Nephron progenitor cell (in vitro differentiated cells): ENCODE results near the gene SCAF11.

ENCODE experiments used
- DNase-seq: peaks from one replicate; pipeline ENCODE4 v3.0.0; 2021
- H3K27ac Mint-ChIP-seq: 2 replicates; pipeline ENCODE4 v1.8.0; 2021; ENCODE audit warnings: mild to moderate bottlenecking, moderate library complexity, mixed read lengths
- H3K27me3 Mint-ChIP-seq: 2 replicates; pipeline ENCODE4 v1.8.0; 2021; ENCODE audit warnings: mild to moderate bottlenecking, low read depth, mixed read lengths; ENCODE audit not compliant: poor library complexity
- H3K36me3 Mint-ChIP-seq: 2 replicates; pipeline ENCODE4 v1.8.0; 2021; ENCODE audit warnings: low read depth, mixed read lengths
- H3K4me1 Mint-ChIP-seq: 2 replicates; pipeline ENCODE4 v1.8.0; 2021; ENCODE audit warnings: mixed read lengths
- H3K4me3 Mint-ChIP-seq: 2 replicates; pipeline ENCODE4 v1.8.0; 2021; ENCODE audit warnings: mild to moderate bottlenecking, moderate library complexity, mixed read lengths
- H3K9me3 Mint-ChIP-seq: 2 replicates; pipeline ENCODE4 v1.8.0; 2021; ENCODE audit warnings: mild to moderate bottlenecking, moderate library complexity, mixed read lengths
- CTCF ChIP-seq: fragments of 200-600 bp; sonication (generic); IDR thresholded peaks from 2 replicates; pipeline ENCODE4 v1.5.0; 2021; ENCODE audit warnings: antibody characterized with exemption

Gene SCAF11

DNA sequence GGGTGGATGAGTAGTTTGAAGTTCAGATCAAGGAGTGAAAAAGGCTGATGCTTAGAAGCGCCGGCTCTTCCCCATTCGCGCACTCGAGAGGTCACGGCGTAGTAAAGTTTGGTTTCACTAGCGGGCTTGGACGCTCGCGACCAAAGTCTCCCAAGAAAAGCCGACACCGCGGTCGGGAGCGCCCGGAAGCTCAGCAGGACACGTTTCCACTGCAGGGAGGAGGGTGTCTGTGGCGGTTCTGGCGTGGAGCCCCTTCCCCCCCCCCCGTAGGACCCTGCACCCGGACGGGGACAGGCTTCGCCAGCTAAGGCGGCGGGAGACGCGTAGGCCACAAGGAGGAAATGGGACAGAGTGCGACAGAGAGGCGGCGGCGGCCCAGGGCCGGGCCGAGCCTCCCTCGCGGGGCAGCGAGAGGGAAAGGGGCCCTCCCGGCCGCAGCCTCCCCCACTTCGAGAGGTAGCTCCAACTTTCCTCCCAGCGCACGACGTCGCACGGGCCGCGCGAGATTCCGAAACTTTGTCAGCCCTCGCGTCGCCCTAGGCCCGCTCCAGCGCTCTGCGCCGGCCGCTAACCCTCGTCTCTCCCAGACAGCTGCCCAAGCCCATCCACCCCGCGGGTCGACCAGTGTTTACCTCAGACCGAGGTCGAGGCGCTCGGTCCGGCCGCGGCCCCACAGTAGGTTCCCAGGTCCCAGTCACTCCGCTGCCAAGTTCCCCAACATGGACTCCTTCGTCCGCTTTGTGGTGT, 480 bp downstream of the SCAF11 start:
- H3K36me3 Mint-ChIP-seq = peaks cover 33% of the 10 kb centered on the region
- no peak for TF ChIP-seq CTCF
- no peak for DNase-seq
- peaks cover 21% of the 10 kb centered on the region for H3K27me3 Mint-ChIP-seq
- H3K9me3 Mint-ChIP-seq = peaks cover 27% of the 10 kb centered on the region
- peaks cover 46% of the 10 kb centered on the region for H3K4me1 Mint-ChIP-seq
- peak overlapping the region; percentile 98 for H3K27ac Mint-ChIP-seq
- peak overlapping the region; percentile 97 for H3K4me3 Mint-ChIP-seq

- H3K36me3 Mint-ChIP-seq = peaks cover 38% of the 10 kb centered on the region
- no peak for TF ChIP-seq CTCF
- no peak for DNase-seq
- peak overlapping the region; percentile 98 for H3K27ac Mint-ChIP-seq
- peak overlapping the region; percentile 97 for H3K4me3 Mint-ChIP-seq
- H3K4me1 Mint-ChIP-seq = peaks cover 46% of the 10 kb centered on the region
- peaks cover 22% of the 10 kb centered on the region for H3K9me3 Mint-ChIP-seq
- H3K27me3 Mint-ChIP-seq = peaks cover 21% of the 10 kb centered on the region
These were observed 1.1 kb downstream of the SCAF11 start for GRCh38 chr12:45989287-45989686.

DNA sequence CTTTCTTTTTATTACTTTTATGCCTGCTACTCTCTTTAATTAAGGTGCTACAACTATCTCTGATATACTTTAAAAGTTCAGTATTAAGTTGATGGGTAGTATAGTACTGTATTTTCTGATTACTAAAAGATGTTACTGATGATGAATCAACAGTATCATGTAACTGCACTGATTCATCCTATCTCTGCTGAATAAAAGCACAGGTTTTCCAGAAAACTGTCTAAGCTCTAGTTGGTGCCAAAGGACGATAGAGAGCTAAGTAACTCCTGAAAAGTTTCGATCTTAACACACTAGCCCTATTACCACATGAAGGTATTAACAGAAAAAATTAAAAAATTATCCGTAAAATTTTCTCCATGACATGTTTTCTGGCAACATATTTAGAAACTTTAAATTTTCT, 2.1 kb downstream of the SCAF11 start:
- Mint-ChIP-seq H3K9me3 (peaks cover 19% of the 10 kb centered on the region), H3K4me3 (peak overlapping the region; percentile 97), H3K4me1 (peaks cover 46% of the 10 kb centered on the region), H3K27ac (no peak overlapping the region), H3K36me3 (peaks cover 48% of the 10 kb centered on the region), H3K27me3 (peaks cover 14% of the 10 kb centered on the region)
- DNase-seq = no peak
- no peak for TF ChIP-seq CTCF

GRCh38 chr12:45987340-45987727, 3.0 kb downstream of the SCAF11 start:
- H3K36me3 Mint-ChIP-seq = peaks cover 56% of the 10 kb centered on the region
- no peak for DNase-seq
- TF ChIP-seq CTCF = no peak
- H3K27me3 Mint-ChIP-seq = peaks cover 14% of the 10 kb centered on the region
- H3K27ac Mint-ChIP-seq = peak overlapping the region; percentile 39
- peak overlapping the region; percentile 97 for H3K4me3 Mint-ChIP-seq
- H3K4me1 Mint-ChIP-seq = peaks cover 46% of the 10 kb centered on the region
- H3K9me3 Mint-ChIP-seq = peaks cover 19% of the 10 kb centered on the region

DNA sequence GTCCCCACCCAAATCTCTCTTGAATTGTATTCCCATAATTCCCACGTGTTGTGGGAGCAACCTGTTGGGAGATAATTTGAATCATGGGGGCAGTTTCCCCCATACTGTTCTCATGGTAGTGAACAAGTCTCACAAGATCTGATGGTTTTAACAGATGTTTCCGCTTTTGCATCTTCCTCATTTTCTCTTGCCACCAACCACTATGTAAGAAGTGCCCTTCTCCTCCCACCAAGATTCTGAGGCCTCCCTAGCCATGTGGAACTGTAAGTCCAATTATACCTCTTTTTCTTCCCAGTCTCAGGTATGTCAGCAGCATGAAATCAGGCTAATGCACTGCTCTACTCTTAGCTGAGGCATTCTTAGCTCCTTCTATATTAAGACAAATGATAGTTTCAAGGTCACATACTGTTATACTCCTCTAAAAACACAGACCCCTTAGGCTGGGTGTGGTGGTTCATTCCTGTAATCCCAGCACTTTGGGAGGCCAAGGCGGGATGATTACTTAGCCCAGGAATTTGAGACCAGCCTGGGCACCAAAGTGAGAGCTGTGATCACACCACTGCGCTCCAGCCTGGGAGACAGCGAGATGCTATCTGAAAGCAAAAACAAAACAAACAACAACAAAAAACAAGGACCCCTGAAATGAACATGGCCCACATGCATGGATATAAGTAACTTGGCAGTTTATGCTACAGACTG, 3.6 kb downstream of the SCAF11 start:
- TF ChIP-seq CTCF = no peak
- H3K27me3 Mint-ChIP-seq = peaks cover 10% of the 10 kb centered on the region
- peaks cover 41% of the 10 kb centered on the region for H3K4me1 Mint-ChIP-seq
- no peak overlapping the region for H3K4me3 Mint-ChIP-seq
- DNase-seq = no peak
- peaks cover 54% of the 10 kb centered on the region for H3K36me3 Mint-ChIP-seq
- H3K27ac Mint-ChIP-seq = peak overlapping the region; percentile 67
- peaks cover 17% of the 10 kb centered on the region for H3K9me3 Mint-ChIP-seq
